Heart left ventricle (tissue), 16 donors: Measurements from ENCODE around the gene CCL22. TPM values are rescaled to one million over a fixed set of nuclear protein-coding genes. Genes with fewer than 3 reads are reported as not detected.

ENCODE experiments used
- ATAC-seq, 4 donors: fragments of 200-7000 bp; cut with Tn5 transposase; one replicate each; pipeline ENCODE4 v1.9.1; 2020 to 2022; ENCODE audit warnings: moderate library complexity in 4 of 4, mild to moderate bottlenecking in 3 of 4, moderate number of reproducible peaks in 1 of 4
- DNase-seq, 5 donors: peaks; one replicate each; pipeline ENCODE4 v3.0.0-alpha.2; 2020
- H3K27ac ChIP-seq, 12 donors: fragments of 200-600 bp; sonication (generic) in 4 of 12; one replicate each; pipeline versions ENCODE4 v1.5.0 to v1.8.0; 2016 to 2022; ENCODE audit warnings: mild to moderate bottlenecking in 2 of 12
- H3K27me3 ChIP-seq, 9 donors: fragments of 200-600 bp; sonication (generic) in 2 of 9; one replicate each; pipeline versions ENCODE4 v1.5.1 to v1.8.0; 2016 to 2022; ENCODE audit warnings: mild to moderate bottlenecking in 3 of 9
- H3K36me3 ChIP-seq, 9 donors: fragments of 200-600 bp; sonication (generic) in 2 of 9; one replicate each; pipeline versions ENCODE4 v1.5.0 to v1.8.0; 2018 to 2022; ENCODE audit warnings: mild to moderate bottlenecking in 2 of 9
- H3K4me1 ChIP-seq, 12 donors: fragments of 200-600 bp; sonication (generic) in 4 of 12; one replicate each; pipeline versions ENCODE4 v1.5.0 to v1.8.0; 2016 to 2022; ENCODE audit warnings: mild to moderate bottlenecking in 3 of 12
- H3K4me3 ChIP-seq, 12 donors: fragments of 200-600 bp; sonication (generic) in 4 of 12; one replicate each; pipeline versions ENCODE4 v1.5.0 to v1.8.0; 2017 to 2022; ENCODE audit warnings: mild to moderate bottlenecking in 9 of 12, moderate library complexity in 4 of 12
- H3K9me3 ChIP-seq, 12 donors: fragments of 200-600 bp; sonication (generic) in 4 of 12; one replicate each; pipeline versions ENCODE4 v1.5.0 to v1.8.0; 2016 to 2022; ENCODE audit warnings: mild to moderate bottlenecking in 1 of 12
- CTCF ChIP-seq, 12 donors: fragments of 200-600 bp; sonication (generic) in 4 of 12; IDR thresholded peaks; one replicate each; pipeline versions ENCODE4 v1.5.0 to v1.8.0; 2018 to 2022; ENCODE audit warnings: antibody characterized with exemption in 12 of 12, mild to moderate bottlenecking in 5 of 12
- POLR2A ChIP-seq, 2 donors: fragments of 450-650 bp; IDR thresholded peaks; one replicate each; pipeline ENCODE4 v1.6.1; 2017; ENCODE audit warnings: antibody characterized with exemption in 2 of 2, mild to moderate bottlenecking in 2 of 2, moderate library complexity in 2 of 2
- WGBS, 4 donors: extraction: QIAGEN DNeasy Blood & Tissue Kit in 2 of 4; methylation state at CpG; one replicate each; pipeline versions ENCODE4 v1.1.5 to v1.1.7; 2013 to 2018; 5-methylcytosine and 5-hydroxymethylcytosine counted together
- intact Hi-C, 10 donors: fragments of 100-400 bp; cut with DNase I; formaldehyde crosslinking; loops; one replicate each; pipeline versions ENCODE4 v1.11.1 to v1.14.2; 2022
- polyA plus RNA-seq, 2 donors: library from polyadenylated mRNA; stranded (reverse); fragments of 200-250 nt; gene quantifications; one replicate each; pipeline ENCODE4 v1.2.3, GENCODE V29; 2013
- total RNA-seq, 9 donors: library from RNA; depleted of rRNA in 2 of 9; stranded (reverse); fragments of >200 nt in 2 of 9; fragmentation: NEBNext Ultra II Directional in 3 of 9; extraction: Animal tissue kit (Norgen Biotek cat#: 25700) in 3 of 9; gene quantifications; one replicate each; pipeline versions ENCODE4 v1.1.0 to v1.2.4, GENCODE V29; 2016 to 2023
- donor health status: ischemic (EF 13 %, LVEDD 7.1; RV severe dilation, severe dysfunction).
- donor health status: healthy with polysubstance abuse.
- donor health status: DM: no; HTN: yes; CAD: no.
- donor health status: DM: no; HTN: no; CAD: no.
- donor health status: ischemic (EF 25% LVEDD 6.9; RV normal size, moderate dysfunction).
- donor health status: ischemic (EF 25% LVEDD 5.7; RV mildly dilated, moderate dysfunction).
- donor health status: healthy.
- donor health status: DM: yes; HTN: yes; CAD: no.
- donor health status: ischemic (EF 35%, LVEDD 5.7; RV mildly dilated, moderate dysfunction).
- donor health status: nonischemic (EF 11% LVEDD 7.7; RV severe dilation, severe dysfunction).
- donor health status: DM: yes; HTN: yes; CAD: no.
- donor health status: PGD.
- donor health status: ischemic (EF 29% LVEDD 5.4; RV normal size, mild dysfunction).
- donor health status: nonischemic (EF 23%, LVEDD 6.1; RV moderate dilation, normal function).

CCL22 gene
- total and polyA plus RNA-seq, 11 donors, result 0.06 to 0.24 (median 0.12) TPM; not detected in 5

- Histone ChIP-seq H3K9me3 (peaks cover 0 to 6% (median 0%) of the 10 kb centered on the region in 12 donors), H3K36me3 (no peaks in the 10 kb centered on the region), H3K4me3 (no peak overlapping the region), H3K4me1 (peaks cover 0 to 13% (median 0%) of the 10 kb centered on the region in 12 donors), H3K27me3 (peaks cover 0 to 5% (median 0%) of the 10 kb centered on the region in 9 donors), H3K27ac (no peak overlapping the region)
- DNase-seq, result no peak
- TF ChIP-seq POLR2A (IDR thresholded peaks at IDR 0.05), result no peak
- TF ChIP-seq CTCF (IDR thresholded peaks at IDR 0.05), result no peak
- 44 to 52% (median 46%) methylated on average over 14 of the region's 14 CpGs for WGBS, 4 donors
- intact Hi-C loops, result no loop called here
- peak in 1 of 4 donors; percentile 32 for ATAC-seq
These were observed 9.2 kb upstream of the CCL22 start for GRCh38 chr16:57349212-57350031.

GRCh38 chr16:57352636-57353047, 5.9 kb upstream of the CCL22 start:
- Histone ChIP-seq H3K4me1 (peaks cover 0 to 13% (median 0%) of the 10 kb centered on the region in 12 donors), H3K27ac (no peak overlapping the region), H3K36me3 (no peaks in the 10 kb centered on the region), H3K27me3 (peaks cover 0 to 5% (median 0%) of the 10 kb centered on the region in 9 donors), H3K9me3 (no peaks in the 10 kb centered on the region), H3K4me3 (no peak overlapping the region)
- 74 to 82% (median 77%) methylated on average over 6 of the region's 6 CpGs for WGBS, 4 donors
- ATAC-seq, result no peak
- no peak for DNase-seq
- intact Hi-C loops, result no loop called here
- TF ChIP-seq POLR2A (IDR thresholded peaks at IDR 0.05) (no peak), CTCF (IDR thresholded peaks at IDR 0.05) (no peak)

DNA sequence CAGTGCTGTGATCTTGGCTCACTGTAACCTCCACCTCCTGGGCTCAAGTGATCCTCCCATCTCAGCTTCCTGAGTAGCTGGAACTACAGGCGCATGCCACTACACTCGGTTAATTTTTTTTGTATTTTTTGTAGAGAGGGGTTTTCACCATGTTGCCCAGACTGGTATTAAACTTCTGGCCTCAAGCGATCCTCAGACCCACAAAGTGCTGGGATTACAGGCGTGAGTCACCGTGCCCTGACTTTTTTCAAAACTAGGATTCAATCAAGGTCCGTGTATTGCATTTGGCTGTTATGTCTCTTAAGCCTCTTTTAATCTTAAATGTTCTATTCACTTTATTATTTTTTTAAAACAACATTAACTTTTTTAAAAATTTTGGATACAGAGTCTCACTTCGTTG, 4.3 kb upstream of the CCL22 start:
- TF ChIP-seq CTCF (IDR thresholded peaks at IDR 0.05) (no peak), POLR2A (IDR thresholded peaks at IDR 0.05) (no peak)
- Histone ChIP-seq H3K36me3 (no peaks in the 10 kb centered on the region), H3K27me3 (no peaks in the 10 kb centered on the region), H3K4me1 (peaks cover 0 to 6% (median 0%) of the 10 kb centered on the region in 12 donors), H3K4me3 (no peak overlapping the region), H3K9me3 (no peaks in the 10 kb centered on the region), H3K27ac (no peak overlapping the region)
- intact Hi-C loops, result no loop called here
- 91% methylated on average over 7 of the region's 7 CpGs for WGBS, 4 donors
- DNase-seq (no peak), ATAC-seq (no peak)

- Histone ChIP-seq H3K27me3 (no peaks in the 10 kb centered on the region), H3K4me3 (no peak overlapping the region), H3K4me1 (no peaks in the 10 kb centered on the region), H3K27ac (no peak overlapping the region), H3K9me3 (no peaks in the 10 kb centered on the region), H3K36me3 (no peaks in the 10 kb centered on the region)
- 82 to 90% (median 88%) methylated on average over 5 of the region's 5 CpGs for WGBS, 4 donors
- DNase-seq (no peak), ATAC-seq (no peak)
- TF ChIP-seq CTCF (IDR thresholded peaks at IDR 0.05), result no peak
- TF ChIP-seq POLR2A (IDR thresholded peaks at IDR 0.05), result no peak
- intact Hi-C loops, result no loop called here
These were observed 2.6 kb upstream of the CCL22 start for GRCh38 chr16:57355898-57356414.
